ENCODE results near the gene CEP128.

GRCh38 chr14:80636071-80636470 is 305.5 kb downstream of the CEP128 start:
- peak in 1 of 2 experiments; percentile 82; a peak in 3 of 4 replicates for TF ChIP-seq CTCF (conservative IDR thresholded peaks at IDR 0.05; ENCODE audit: low read depth in 2 of 2)
- no peak for TF ChIP-seq CREB1 (CRISPR knock-in tag; IDR thresholded peaks at IDR 0.05; ENCODE audit: low read depth)
- no peak for TF ChIP-seq ZNF114 (CRISPR knock-in tag; IDR thresholded peaks at IDR 0.05)
- TF ChIP-seq POLR2AphosphoS5 (IDR thresholded peaks at IDR 0.05; ENCODE audit: low read depth) = no peak
- no peak for TF ChIP-seq EZH2 (IDR thresholded peaks at IDR 0.05; ENCODE audit: low read depth, unreplicated experiment)
- no peak for TF ChIP-seq STAT1 (IDR thresholded peaks at IDR 0.05; ENCODE audit: unreplicated experiment)
- no peak for TF ChIP-seq REST (IDR thresholded peaks at IDR 0.05; ENCODE audit: unreplicated experiment)
- TF ChIP-seq EZH2phosphoT487 (IDR thresholded peaks at IDR 0.05; ENCODE audit: unreplicated experiment) = no peak
- TF ChIP-seq JUNB (IDR thresholded peaks at IDR 0.05; ENCODE audit: unreplicated experiment) = no peak
- TF ChIP-seq ETS1 (IDR thresholded peaks at IDR 0.05) = no peak
- no peak for TF ChIP-seq NANOG (IDR thresholded peaks at IDR 0.05; ENCODE audit: borderline replicate concordance)
- no peak for TF ChIP-seq ZNF462 (CRISPR knock-in tag; IDR thresholded peaks at IDR 0.05)
- no peak for TF ChIP-seq ZNF331 (CRISPR knock-in tag; IDR thresholded peaks at IDR 0.05; ENCODE audit: low read depth)
